ENCODE results near the gene RAB3B. TPM values are rescaled to one million over a fixed set of nuclear protein-coding genes. Genes with fewer than 3 reads are reported as not detected.

The RAB3B gene
- total and polyA plus RNA-seq, 2 of the 4 experiments (the other 2 are of a cell fraction): 33.6 to 78.5 TPM

DNA sequence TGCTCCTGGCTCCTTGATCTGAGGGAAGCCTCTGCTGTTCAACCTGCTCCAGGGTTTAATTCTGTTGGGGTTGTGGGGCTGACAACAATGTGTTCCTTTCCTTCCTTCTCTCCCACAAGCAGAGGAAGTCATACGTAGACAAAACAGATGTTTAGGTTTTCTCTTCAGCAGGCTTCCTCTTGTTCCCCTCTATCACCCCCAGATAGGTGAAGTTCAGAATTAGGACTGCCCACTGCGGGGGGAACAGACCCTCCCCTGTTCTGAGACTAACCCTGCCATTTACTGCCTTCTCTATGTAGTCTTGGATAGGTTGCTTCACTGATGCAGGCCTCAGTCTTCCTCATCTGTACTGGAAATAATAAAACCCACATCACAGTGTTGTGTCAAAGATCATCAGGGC, 82.0 kb downstream of the RAB3B start:
- Histone ChIP-seq H3K4me3 (ENCODE audit: insufficient read depth, low read depth, low read length) (no peak overlapping the region), H2AK9ac (replicated peaks; ENCODE audit: low read depth, low read length, poor library complexity) (no peak overlapping the region), H3K27me3 (ENCODE audit: control insufficient read depth, insufficient read depth, low read length) (no peaks in the 10 kb centered on the region), H3K23ac (ENCODE audit: low read depth, low read length) (no peak overlapping the region), H3K9ac (ENCODE audit: low read depth, low read length) (no peak overlapping the region), H2BK5ac (ENCODE audit: low read depth, low read length, poor library complexity, severe bottlenecking) (no peak overlapping the region), H4K91ac (ENCODE audit: insufficient read depth, low read depth, low read length) (no peak overlapping the region), H3K27ac (ENCODE audit: insufficient read depth, low read length) (no peak overlapping the region), H3K79me1 (ENCODE audit: low read depth in 1 of 2, low read length in 2 of 2) (0 out of 4 replicates have a peak, but pooled peaks cover 0 to 3% of the 10 kb centered on the region in 2 experiments), H3K4me2 (ENCODE audit: low read depth, low read length) (no peak overlapping the region), H3K56ac (ENCODE audit: extremely low read depth, insufficient read depth, low read length) (no peak overlapping the region), H2AK5ac (ENCODE audit: low read depth, low read length) (no peak overlapping the region), H3K4ac (ENCODE audit: low read depth, low read length) (no peak overlapping the region), H2BK15ac (ENCODE audit: low read depth, low read length) (no peak overlapping the region), H4K5ac (ENCODE audit: low read depth, low read length) (no peak overlapping the region), H3K9me1 (ENCODE audit: insufficient read depth, low read length) (peaks cover 14% of the 10 kb centered on the region), H4K8ac (ENCODE audit: low read depth in 2 of 2, low read length in 2 of 2) (peak overlapping the region in 1 of 2 experiments; percentile 14; a peak in 1 of 4 replicates), H3K14ac (replicated peaks; ENCODE audit: low read depth, low read length) (0 out of 2 replicates have a peak overlapping the region, but pooled peaks have one; percentile 11), H3K9me3 (ENCODE audit: control insufficient read depth, insufficient read depth, low read length) (no peaks in the 10 kb centered on the region), H4K20me1 (ENCODE audit: insufficient read depth, low read length) (no peaks in the 10 kb centered on the region), H2BK20ac (ENCODE audit: low read depth, low read length) (no peak overlapping the region), H2AFZ (replicated peaks; ENCODE audit: low read length, poor library complexity) (no peak overlapping the region), H3K18ac (ENCODE audit: low read depth, low read length) (no peak overlapping the region), H3K4me1 (ENCODE audit: control insufficient read depth, insufficient read depth, low read length) (peaks cover 11% of the 10 kb centered on the region), H2BK120ac (ENCODE audit: low read depth, low read length) (no peak overlapping the region), H3K36me3 (ENCODE audit: control insufficient read depth, insufficient read depth, low read length) (peaks cover 3% of the 10 kb centered on the region; the same call in 1 of the 2 replicates)
- ChIA-PET CTCF (no interaction called here), POLR2A (ENCODE audit: unreplicated experiment) (no interaction called here)
- in situ Hi-C loops (cut with MboI; ENCODE audit: low sequenced_read_pairs): no loop called here
- BruUV-seq (replicated peaks): no TSS peak
- TF ChIP-seq RFX5 (IDR thresholded peaks at IDR 0.05; ENCODE audit: low read depth, low read length): no peak
- TF ChIP-seq, protein P1, sequence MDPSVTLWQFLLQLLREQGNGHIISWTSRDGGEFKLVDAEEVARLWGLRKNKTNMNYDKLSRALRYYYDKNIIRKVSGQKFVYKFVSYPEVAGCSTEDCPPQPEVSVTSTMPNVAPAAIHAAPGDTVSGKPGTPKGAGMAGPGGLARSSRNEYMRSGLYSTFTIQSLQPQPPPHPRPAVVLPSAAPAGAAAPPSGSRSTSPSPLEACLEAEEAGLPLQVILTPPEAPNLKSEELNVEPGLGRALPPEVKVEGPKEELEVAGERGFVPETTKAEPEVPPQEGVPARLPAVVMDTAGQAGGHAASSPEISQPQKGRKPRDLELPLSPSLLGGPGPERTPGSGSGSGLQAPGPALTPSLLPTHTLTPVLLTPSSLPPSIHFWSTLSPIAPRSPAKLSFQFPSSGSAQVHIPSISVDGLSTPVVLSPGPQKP (IDR thresholded peaks at IDR 0.05; ENCODE audit: borderline replicate concordance, low read depth, low read length): no peak
- TF ChIP-seq POLR2A (IDR thresholded peaks at IDR 0.05; ENCODE audit: low read depth, low read length): no peak
- TF ChIP-seq FOS (IDR thresholded peaks at IDR 0.05; ENCODE audit: low read depth, low read length): no peak
- no peak for TF ChIP-seq CHD1 (IDR thresholded peaks at IDR 0.05; ENCODE audit: low read depth, low read length)
- no peak for TF ChIP-seq SMC3 (IDR thresholded peaks at IDR 0.05; ENCODE audit: low read depth, low read length)
- no peak for TF ChIP-seq RCOR1 (IDR thresholded peaks at IDR 0.05; ENCODE audit: insufficient replicate concordance, low read length)
- no peak for TF ChIP-seq BHLHE40 (IDR thresholded peaks at IDR 0.05; ENCODE audit: low read depth, low read length)
- TF ChIP-seq, protein P2, sequence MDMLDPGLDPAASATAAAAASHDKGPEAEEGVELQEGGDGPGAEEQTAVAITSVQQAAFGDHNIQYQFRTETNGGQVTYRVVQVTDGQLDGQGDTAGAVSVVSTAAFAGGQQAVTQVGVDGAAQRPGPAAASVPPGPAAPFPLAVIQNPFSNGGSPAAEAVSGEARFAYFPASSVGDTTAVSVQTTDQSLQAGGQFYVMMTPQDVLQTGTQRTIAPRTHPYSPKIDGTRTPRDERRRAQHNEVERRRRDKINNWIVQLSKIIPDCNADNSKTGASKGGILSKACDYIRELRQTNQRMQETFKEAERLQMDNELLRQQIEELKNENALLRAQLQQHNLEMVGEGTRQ (IDR thresholded peaks at IDR 0.05; ENCODE audit: low read depth, low read length): no peak
- no peak for TF ChIP-seq MAZ (IDR thresholded peaks at IDR 0.05; ENCODE audit: borderline replicate concordance, low read depth, low read length)
- TF ChIP-seq MAFK (IDR thresholded peaks at IDR 0.05; ENCODE audit: low read depth, low read length): no peak
- TF ChIP-seq CEBPB (IDR thresholded peaks at IDR 0.05; ENCODE audit: low read depth, low read length): no peak
- no peak for TF ChIP-seq MXI1 (IDR thresholded peaks at IDR 0.05; ENCODE audit: borderline replicate concordance, low read depth, low read length)
- no peak for TF ChIP-seq RAD21 (IDR thresholded peaks at IDR 0.05; ENCODE audit: low read length)
- intact Hi-C loops (cut with micrococcal nuclease): loop anchor here (5.0 kb wide), 1 partner anchor 44 kb away; no protein-coding TSS in a partner anchor
- dilution Hi-C loops (cut with HindIII; ENCODE audit: low sequenced_read_pairs, unreplicated experiment): no loop called here
- ATAC-seq (ENCODE audit: low read depth) (no peak), DNase-seq (no peak)
- WGBS, 2 experiments (ENCODE audit: extremely low coverage in 2 of 2, insufficient read length in 1 of 2): no CpG with 5 or more reads among the region's 2 CpGs

Data from IMR-90 (cell line).